K562 (cell line): ENCODE data around the gene ACTN4. TPM values are rescaled to one million over a fixed set of nuclear protein-coding genes. Genes with fewer than 3 reads are reported as not detected.

Source experiments
- ATAC-seq: fragments of 200-7000 bp; cut with Tn5 transposase; 3 replicates; pipeline ENCODE4 v1.9.1; 2020; ENCODE audit warnings: moderate library complexity
- BruUV-seq: library from RNA; stranded (reverse); fragments of 400-500 nt; replicated peaks from 2 replicates; lab custom pipeline; 2021; lab: Mats Ljungman, UMichigan
- CTCF ChIA-PET: fragments of 300-600 bp; formaldehyde crosslinking; extraction: SDS; loops from one replicate; lab custom pipeline; 2021; ENCODE audit warnings: low intra/inter-chr PET ratio; lab: Yijun Ruan, JAX
- POLR2A ChIA-PET: fragments of 300-600, 350-650 bp; sonication (Branson Sonifier 250); formaldehyde crosslinking; extraction: SDS; loops from one replicate; lab custom pipeline; 2021; ENCODE audit warnings: antibody characterized with exemption, inconsistent platforms; lab: Yijun Ruan, JAX
- DNase-seq, 4 experiments: peaks; one replicate each; pipeline versions ENCODE4 v3.0.0 to v3.0.0-alpha.2; 2011 to 2018; ENCODE audit warnings: low spot score in 3 of 4, mixed read lengths in 3 of 4; ENCODE audit errors: extremely low read depth in 1 of 4
- FAIRE-seq: peaks from 2 replicates; lab custom pipeline; 2011; peaks lifted over from hg19 to GRCh38; lab: Jason Lieb, UNC
- H2AFZ ChIP-seq: 2 replicates; pipeline ENCODE4 v1.6.0; 2011; ENCODE audit warnings: low read depth, low read length, control low read depth, inconsistent platforms
- H3K27ac ChIP-seq: fragments of 200-600 bp; 3 replicates; pipeline ENCODE4 v1.8.0; 2011; ENCODE audit warnings: low read depth, mild to moderate bottlenecking, control low read depth, inconsistent platforms, low read length, moderate library complexity, mixed read lengths; ENCODE audit errors: extremely low read depth
- H3K27me3 ChIP-seq, 2 experiments: fragments of 300-600 bp in 1 of 2; 2 replicates in 1 of 2; 3 replicates in 1 of 2; pipeline versions ENCODE4 v1.6.0 to v1.8.0; 2011; ENCODE audit warnings: inconsistent platforms in 2 of 2, low read length in 2 of 2, mild to moderate bottlenecking in 1 of 2, mixed read lengths in 1 of 2, moderate library complexity in 1 of 2; ENCODE audit not compliant: control insufficient read depth in 2 of 2, insufficient read depth in 2 of 2
- H3K36me3 ChIP-seq: fragments of 300-600 bp; 3 replicates; pipeline ENCODE4 v1.8.0; 2011; ENCODE audit warnings: mild to moderate bottlenecking, low read length, inconsistent platforms; ENCODE audit not compliant: control insufficient read depth, insufficient read depth
- H3K4me1 ChIP-seq, 2 experiments: fragments of 200-600 bp in 1 of 2; replicated peaks in 1 of 2; 2 replicates in 1 of 2; 3 replicates in 1 of 2; pipeline versions ENCODE4 v1.5.1 to v1.8.0; 2011; ENCODE audit warnings: inconsistent platforms in 2 of 2, low read length in 2 of 2, mild to moderate bottlenecking in 1 of 2, mixed read lengths in 1 of 2, moderate library complexity in 1 of 2; ENCODE audit not compliant: control insufficient read depth in 2 of 2, insufficient read depth in 2 of 2
- H3K4me2 ChIP-seq: 2 replicates; pipeline ENCODE4 v1.6.1; 2011; ENCODE audit warnings: low read length, control low read depth, inconsistent platforms, mixed read lengths; ENCODE audit not compliant: insufficient read depth
- H3K4me3 ChIP-seq: fragments of 200-600 bp; sonication (generic), shearing (Covaris generic); 2 replicates; pipeline ENCODE4 v1.5.1; 2016; ENCODE audit warnings: control low read depth, inconsistent platforms
- H3K79me2 ChIP-seq: fragments of 200-600 bp; 3 replicates; pipeline ENCODE4 v1.8.0; 2011; ENCODE audit warnings: low read length, inconsistent platforms; ENCODE audit not compliant: control insufficient read depth, insufficient read depth
- H3K9ac ChIP-seq, 2 experiments: 2 replicates each; pipeline versions ENCODE4 v1.6.0 to v1.6.1; 2011; ENCODE audit warnings: low read depth in 2 of 2, low read length in 2 of 2, control low read depth in 1 of 2, inconsistent platforms in 1 of 2, mild to moderate bottlenecking in 1 of 2, mixed read lengths in 1 of 2; ENCODE audit not compliant: insufficient read depth in 1 of 2
- H3K9me1 ChIP-seq: one replicate; pipeline ENCODE4 v1.6.0; 2011; ENCODE audit warnings: inconsistent platforms, mild to moderate bottlenecking, low read length, moderate library complexity; ENCODE audit not compliant: control insufficient read depth, insufficient read depth
- H3K9me3 ChIP-seq: replicated peaks from 2 replicates; pipeline ENCODE4 v1.5.1; 2011; ENCODE audit warnings: low read depth, low read length, inconsistent platforms; ENCODE audit not compliant: control insufficient read depth, insufficient read depth
- H4K20me1 ChIP-seq: replicated peaks from 2 replicates; pipeline ENCODE4 v1.6.1; 2011; ENCODE audit warnings: low read length, inconsistent platforms, mixed read lengths; ENCODE audit not compliant: control insufficient read depth, insufficient read depth
- ARHGAP35 ChIP-seq: fragments of 450-650 bp; IDR thresholded peaks from 2 replicates; pipeline ENCODE4 v1.6.1; 2018; ENCODE audit not compliant: partially characterized antibody
- MXI1 ChIP-seq: IDR thresholded peaks from 2 replicates; pipeline ENCODE4 v1.6.1; 2011; ENCODE audit warnings: low read depth, mild to moderate bottlenecking, improper control_type of control experiment, low read length
- SMARCE1 ChIP-seq: fragments of 450-650 bp; IDR thresholded peaks from 2 replicates; pipeline ENCODE4 v1.7.1; 2016; ENCODE audit warnings: mild to moderate bottlenecking
- WGBS: fragments of 100-300 bp; shearing (Covaris generic); methylation state at CpG from one replicate; pipeline ENCODE4 v1.1.6; 2016; ENCODE audit warnings: low coverage, mixed read lengths; ENCODE audit not compliant: insufficient coverage; ENCODE audit errors: missing lambda C conversion rate; 5-methylcytosine and 5-hydroxymethylcytosine counted together
- in situ Hi-C: fragments of 300-500 bp; cut with MboI; formaldehyde crosslinking; loops from 4 replicates; pipeline ENCODE4 v1.15.0; 2018; ENCODE audit warnings: inconsistent platforms, mixed read lengths
- intact Hi-C: fragments of 100-400 bp; cut with micrococcal nuclease; formaldehyde crosslinking; loops from 2 replicates; pipeline ENCODE4 v1.14.2; 2022
- polyA plus RNA-seq, 8 experiments: library from polyadenylated mRNA; depleted of rRNA in 4 of 8; stranded (reverse) in 5 of 8; unstranded in 3 of 8; fragments of >200 nt; fragmentation: Nextera tagmentation in 2 of 8; fragmentation: Illumina TruSeq in 1 of 8; extraction: Ambion mirVana in 2 of 8; extraction: Trizol in 1 of 8; gene quantifications; 2 replicates each; pipeline versions ENCODE4 v1.2.1 to v1.2.3, GENCODE V29; 2011 to 2014; ENCODE audit warnings: inconsistent platforms in 1 of 8, missing spikeins in 1 of 8
- total RNA-seq, 7 experiments: library from RNA; depleted of rRNA in 6 of 7; stranded (reverse); fragments of >200 nt in 6 of 7; fragmentation: Illumina TruSeq in 2 of 7; extraction: Trizol in 2 of 7; gene quantifications; 2 replicates each; pipeline versions ENCODE4 v1.2.1 to v1.2.3, GENCODE V29; 2011 to 2021; ENCODE audit warnings: low replicate concordance in 1 of 7
- TF ChIP-seq, protein P1 (sequence below), 2 experiments: fragments of 200-800 bp in 1 of 2; sonication (Bioruptor generic) in 1 of 2; sonication (generic) in 1 of 2; formaldehyde crosslinking in 1 of 2; IDR thresholded peaks in 1 of 2; conservative IDR thresholded peaks in 1 of 2; 2 replicates each; pipeline versions ENCODE4 v1.5.0 to v1.6.1; 2016 to 2020; ENCODE audit warnings: missing compliant biosample characterization in 1 of 2, missing genetic modification characterization in 1 of 2, missing genetic modification reagents in 1 of 2
- TF ChIP-seq, protein P2 (sequence below): sonication (generic); formaldehyde crosslinking; IDR thresholded peaks from 2 replicates; pipeline ENCODE4 v1.8.0; 2022; ENCODE audit warnings: mild to moderate bottlenecking, missing genetic modification reagents
- TF ChIP-seq, protein P3 (sequence below): fragments of 200-800 bp; sonication (Bioruptor generic); IDR thresholded peaks from 2 replicates; pipeline ENCODE4 v1.6.1; 2017; ENCODE audit warnings: missing genetic modification characterization, missing compliant biosample characterization

ACTN4 gene
- total and polyA plus RNA-seq, 9 of the 15 experiments (the other 6 are each of a cell fraction or from before 2014, with no cell fraction given), result 3.1 to 385 (median 125) TPM

- TF ChIP-seq, protein P1, sequence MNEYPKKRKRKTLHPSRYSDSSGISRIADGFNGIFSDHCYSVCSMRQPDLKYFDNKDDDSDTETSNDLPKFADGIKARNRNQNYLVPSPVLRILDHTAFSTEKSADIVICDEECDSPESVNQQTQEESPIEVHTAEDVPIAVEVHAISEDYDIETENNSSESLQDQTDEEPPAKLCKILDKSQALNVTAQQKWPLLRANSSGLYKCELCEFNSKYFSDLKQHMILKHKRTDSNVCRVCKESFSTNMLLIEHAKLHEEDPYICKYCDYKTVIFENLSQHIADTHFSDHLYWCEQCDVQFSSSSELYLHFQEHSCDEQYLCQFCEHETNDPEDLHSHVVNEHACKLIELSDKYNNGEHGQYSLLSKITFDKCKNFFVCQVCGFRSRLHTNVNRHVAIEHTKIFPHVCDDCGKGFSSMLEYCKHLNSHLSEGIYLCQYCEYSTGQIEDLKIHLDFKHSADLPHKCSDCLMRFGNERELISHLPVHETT (CRISPR knock-in tag; conservative IDR thresholded peaks at IDR 0.05 in 1 of 2, IDR thresholded peaks at IDR 0.05 in 1 of 2), result 0 out of 4 replicates have a peak, but pooled peaks of 1 of the 2 experiments have one; percentile 41
- peak; percentile 35; the same call in 1 of the 2 replicates for TF ChIP-seq MXI1
- TF ChIP-seq, protein P2, sequence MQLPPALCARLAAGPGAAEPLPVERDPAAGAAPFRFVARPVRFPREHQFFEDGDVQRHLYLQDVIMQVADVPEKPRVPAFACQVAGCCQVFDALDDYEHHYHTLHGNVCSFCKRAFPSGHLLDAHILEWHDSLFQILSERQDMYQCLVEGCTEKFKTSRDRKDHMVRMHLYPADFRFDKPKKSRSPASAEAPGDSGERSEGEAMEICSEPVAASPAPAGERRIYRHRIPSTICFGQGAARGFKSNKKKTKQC (CRISPR knock-in tag), result 0 out of 2 replicates have a peak, but pooled peaks have one; percentile 36
Measured at GRCh38 chr19:38736036-38736412, 88.6 kb downstream of the ACTN4 start (continued).

GRCh38 chr19:38736413-38737280, 89.2 kb downstream of the ACTN4 start:
- H3K4me3 ChIP-seq, result peak overlapping the region; percentile 49
- peak overlapping the region; percentile 73; the same call in 1 of the 2 replicates for H3K4me2 ChIP-seq
- H3K36me3 ChIP-seq, result peaks cover 8% of the 10 kb centered on the region; the same call in 1 of the 3 replicates
- ChIA-PET POLR2A (interaction anchor here (0.6 kb wide), 1 partner anchor 113 kb away, joined by 4 read pairs; the partner anchor contains the start of gene HNRNPL), CTCF (no interaction called here)
- H3K27me3 ChIP-seq, result no peaks in the 10 kb centered on the region
- BruUV-seq, result no TSS peak
- intact Hi-C loops (loop anchor here (5.0 to 10.0 kb wide), 3 partner anchors 96 to 198 kb away; partner anchors contain the start of genes ECH1, MRPS12 and SARS2), in situ Hi-C loops (no loop called here)
- peaks cover 8% of the 10 kb centered on the region; the same call in 1 of the 3 replicates for H3K79me2 ChIP-seq
- H3K9ac ChIP-seq, result peak overlapping the region; percentile 50 to 92; a peak in 3 of 4 replicates
- peak; percentile 75 for ATAC-seq
- peak overlapping the region; percentile 66; the same call in 2 of the 3 replicates for H3K27ac ChIP-seq
- peak overlapping the region; percentile 83 for H2AFZ ChIP-seq
- no peaks in the 10 kb centered on the region for H3K9me1 ChIP-seq
- 18% methylated on average over 19 of the region's 36 CpGs for WGBS
- peak; percentile 74 for FAIRE-seq
- H3K9me3 ChIP-seq, result no peaks in the 10 kb centered on the region
- H4K20me1 ChIP-seq, result 0 out of 2 replicates have a peak, but pooled peaks cover 3% of the 10 kb centered on the region
- H3K4me1 ChIP-seq, result peaks cover 19 to 58% of the 10 kb centered on the region in 2 experiments; a peak in 4 of 5 replicates
- DNase-seq, result peak; percentile 90 to 99 (median 98)
- TF ChIP-seq SMARCE1 (0 out of 2 replicates have a peak, but pooled peaks have one; percentile 45), ARHGAP35 (peak; percentile 54)
- TF ChIP-seq, protein P3, sequence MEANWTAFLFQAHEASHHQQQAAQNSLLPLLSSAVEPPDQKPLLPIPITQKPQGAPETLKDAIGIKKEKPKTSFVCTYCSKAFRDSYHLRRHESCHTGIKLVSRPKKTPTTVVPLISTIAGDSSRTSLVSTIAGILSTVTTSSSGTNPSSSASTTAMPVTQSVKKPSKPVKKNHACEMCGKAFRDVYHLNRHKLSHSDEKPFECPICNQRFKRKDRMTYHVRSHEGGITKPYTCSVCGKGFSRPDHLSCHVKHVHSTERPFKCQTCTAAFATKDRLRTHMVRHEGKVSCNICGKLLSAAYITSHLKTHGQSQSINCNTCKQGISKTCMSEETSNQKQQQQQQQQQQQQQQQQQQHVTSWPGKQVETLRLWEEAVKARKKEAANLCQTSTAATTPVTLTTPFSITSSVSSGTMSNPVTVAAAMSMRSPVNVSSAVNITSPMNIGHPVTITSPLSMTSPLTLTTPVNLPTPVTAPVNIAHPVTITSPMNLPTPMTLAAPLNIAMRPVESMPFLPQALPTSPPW (CRISPR knock-in tag), result peak; percentile 90
